Myocyte (in vitro differentiated cells): ENCODE data around the gene LCE1C. TPM values are rescaled to one million over a fixed set of nuclear protein-coding genes. Genes with fewer than 3 reads are reported as not detected.

Source experiments
- DNase-seq: peaks from one replicate; pipeline ENCODE4 v3.0.0-alpha.2; 2012; ENCODE audit warnings: low read depth
- polyA plus RNA-seq: library from polyadenylated mRNA; unstranded; fragments of >200 nt; gene quantifications from one replicate; pipeline ENCODE4 v1.2.1, GENCODE V29; 2012; ENCODE audit warnings: missing spikeins
- total RNA-seq: library from RNA; depleted of rRNA; stranded (reverse); fragments of >200 nt; gene quantifications from 2 replicates; pipeline ENCODE4 v1.2.3, GENCODE V29; 2014

Gene LCE1C
- total RNA-seq = not detected in 2 replicates
- not detected for polyA plus RNA-seq

GRCh38 chr1:152806576-152806975, at the start of gene LCE1C:
Gene LCE1C, minus strand, starts transcription at chr1:152806651. Its CDS starts 1,173 bp downstream, at chr1:152805478.
- DNase-seq = no peak

DNA sequence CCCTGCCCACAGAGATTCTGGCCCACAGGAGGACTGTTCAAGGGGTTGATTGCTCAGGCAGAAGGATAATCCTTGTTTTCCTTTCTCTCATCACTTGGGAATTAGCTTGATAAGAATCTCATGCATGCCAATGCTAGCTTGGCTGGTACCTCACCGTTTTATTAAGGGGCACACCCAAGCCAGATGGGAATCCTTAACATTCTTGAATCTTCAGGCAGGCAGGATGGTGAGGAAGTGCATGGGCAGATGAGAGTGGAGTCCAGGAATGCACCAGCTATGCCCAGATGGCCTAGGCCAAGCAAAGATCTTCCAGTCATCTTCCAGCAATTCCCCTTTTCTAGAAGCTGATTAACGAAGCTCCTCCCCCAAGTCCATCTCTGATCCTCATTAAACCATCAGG, 49.2 kb upstream of the LCE1C start:
- DNase-seq = no peak

GRCh38 chr1:152842556-152842955, 36.1 kb upstream of the LCE1C start, which contains the start of gene LCE6A:
Gene LCE6A, plus strand, starts transcription at chr1:152842856. Its CDS starts 665 bp downstream, at chr1:152843521.
- DNase-seq = no peak

DNA sequence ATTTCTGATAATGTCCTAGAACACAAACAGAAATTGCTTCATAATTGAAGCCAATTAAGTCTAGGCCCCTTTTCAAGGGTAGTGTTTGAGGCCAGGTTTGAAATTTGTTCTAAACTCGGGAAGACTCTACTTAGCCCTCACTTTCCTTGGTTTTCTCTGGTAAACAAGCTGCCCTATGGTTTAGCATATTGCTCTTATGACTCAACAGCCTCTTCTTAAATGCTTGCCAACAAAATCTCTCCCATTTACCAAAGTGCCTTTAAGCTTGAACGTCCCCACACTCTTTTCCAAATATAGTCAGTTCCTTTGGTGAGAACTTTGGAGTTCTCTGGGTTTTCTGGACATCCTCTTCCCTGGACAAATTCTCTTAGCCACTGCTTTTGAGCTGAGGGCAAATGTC, 30.4 kb upstream of the LCE1C start:
- DNase-seq = no peak

DNA sequence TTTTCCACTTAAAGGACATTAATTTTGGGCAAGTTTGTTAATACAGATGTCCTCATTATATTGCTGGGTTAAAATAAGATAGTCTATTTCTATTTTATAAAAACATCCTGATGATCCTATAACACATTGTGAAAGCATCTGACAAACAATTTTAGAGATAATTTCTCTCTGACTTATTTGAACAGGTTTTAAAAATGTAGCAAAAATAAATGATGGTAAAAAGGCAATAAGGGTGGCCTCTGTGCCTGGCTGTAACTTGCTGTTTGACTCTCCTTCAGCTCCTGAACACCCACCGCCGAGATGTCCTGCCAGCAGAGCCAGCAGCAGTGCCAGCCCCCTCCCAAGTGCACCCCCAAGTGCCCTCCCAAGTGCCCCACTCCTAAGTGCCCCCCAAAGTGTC, 20.7 kb upstream of the LCE1C start, which contains the start of gene LCE1A:
LCE1A (plus strand) TSS at position 301 of the 400 bp plus-strand sequence; CDS start at position 301, 0 bp downstream.
- no peak for DNase-seq

GRCh38 chr1:152824964-152825363, 18.5 kb upstream of the LCE1C start:
- DNase-seq = no peak

GRCh38 chr1:152823294-152823693, 16.8 kb upstream of the LCE1C start:
- DNase-seq = no peak

- DNase-seq = no peak
Observed at GRCh38 chr1:152817309-152817708, 10.9 kb upstream of the LCE1C start.

DNA sequence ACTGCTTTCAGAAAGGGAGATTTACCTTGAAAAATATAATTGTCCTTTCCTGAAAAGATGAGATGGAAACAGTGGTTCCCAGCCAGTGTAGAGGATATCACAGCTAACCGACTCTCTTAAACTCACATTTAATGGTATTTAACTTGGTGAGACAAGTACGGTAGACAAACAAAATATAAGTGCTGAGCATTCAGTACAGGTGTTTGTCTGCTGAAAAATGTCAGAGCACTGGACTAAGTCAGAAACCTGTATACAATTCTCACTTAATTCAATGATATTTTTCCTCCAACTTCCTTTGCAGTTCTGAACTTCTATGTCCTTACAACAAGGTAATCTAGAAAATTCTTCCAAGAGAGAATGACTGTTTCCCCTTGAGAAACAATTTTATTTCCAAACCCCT, 5.2 kb upstream of the LCE1C start, which contains the start of gene LCE1B:
LCE1B (plus strand) TSS at position 301 of the 400 bp plus-strand sequence. CDS start 476 bp downstream, outside the sequence.
- DNase-seq = no peak

DNA sequence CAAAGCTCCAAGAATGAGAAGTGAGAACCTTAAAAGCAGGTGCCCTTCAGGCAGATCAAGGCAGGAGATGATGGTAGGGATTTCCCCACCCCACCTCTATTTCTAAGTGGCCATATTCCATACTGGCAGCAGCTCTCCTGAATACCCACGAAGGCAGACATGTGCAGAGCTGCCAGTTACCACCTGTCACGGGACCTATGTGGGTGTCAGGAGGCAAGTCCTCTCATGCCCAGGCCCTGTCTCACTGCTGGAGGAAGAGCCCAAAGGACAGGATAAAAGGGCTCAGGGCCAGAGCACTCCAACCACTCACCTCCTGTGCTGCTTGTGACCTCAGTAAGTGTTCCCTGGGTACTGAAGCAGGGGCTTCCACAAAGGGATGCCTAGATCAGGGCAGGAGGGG, 4.6 kb upstream of the LCE1C start:
- DNase-seq = no peak

DNA sequence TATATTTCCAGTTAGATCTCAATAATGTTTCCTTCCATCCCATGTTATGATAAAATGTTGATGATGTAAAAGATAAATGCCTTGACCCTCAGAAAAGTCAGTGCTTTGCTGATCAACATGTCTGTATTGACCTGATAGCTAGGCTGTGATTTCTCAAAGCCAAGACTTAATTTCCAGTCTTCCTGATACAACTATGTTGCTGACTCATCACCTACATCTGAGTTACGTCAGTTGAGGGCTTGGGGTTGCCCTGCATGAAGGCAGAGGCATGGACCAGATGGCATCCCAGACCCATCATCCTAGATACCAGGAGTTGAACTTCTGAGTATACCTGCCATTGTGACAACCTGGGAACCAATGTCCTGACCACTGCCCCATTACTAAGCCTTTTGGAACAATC, 5.1 kb downstream of the LCE1C start:
- no peak for DNase-seq

DNA sequence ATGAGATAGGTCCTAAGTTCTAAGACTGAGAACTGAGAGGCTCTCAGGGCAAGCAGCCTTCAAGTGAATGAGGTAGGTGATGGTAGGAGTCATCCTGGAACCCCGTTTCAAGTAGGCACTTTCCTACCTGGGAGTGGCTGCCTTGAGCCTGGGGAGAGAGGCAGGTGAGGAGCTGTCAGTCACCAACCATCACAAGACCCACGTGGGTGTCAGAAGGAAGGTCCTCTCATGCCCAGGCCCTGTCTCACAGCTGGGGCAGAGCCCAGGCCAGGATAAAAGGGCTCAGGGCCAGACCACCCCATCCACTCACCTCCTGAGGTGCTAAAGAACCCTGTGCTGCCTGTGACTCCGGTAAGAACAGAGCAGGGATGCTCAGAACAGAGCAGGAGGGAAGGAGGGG, 10.0 kb downstream of the LCE1C start, which contains the start of gene LCE1D:
LCE1D (plus strand) TSS at position 301 of the 400 bp plus-strand sequence. CDS start 1,074 bp downstream, outside the sequence.
- DNase-seq = no peak

DNA sequence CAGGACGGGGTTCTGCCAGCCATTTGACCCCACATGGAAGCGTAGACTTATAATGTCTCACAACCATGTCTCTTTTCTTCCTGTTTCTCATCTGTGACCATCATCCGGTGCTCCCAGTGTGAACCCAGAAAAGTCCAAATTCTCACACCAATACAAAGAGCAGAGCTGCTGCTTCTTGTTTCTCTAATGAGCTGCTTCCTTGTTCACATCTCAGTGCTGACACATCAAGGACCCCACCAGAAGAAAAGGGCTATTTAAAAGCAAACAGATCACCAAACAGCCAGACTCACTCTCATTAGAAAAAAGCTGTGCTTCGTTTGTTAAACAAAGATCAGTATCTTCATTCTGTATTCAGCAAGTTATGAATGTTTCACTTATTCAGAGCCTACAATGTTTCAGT, 10.8 kb downstream of the LCE1C start:
- DNase-seq = no peak

GRCh38 chr1:152786077-152786476, 20.4 kb downstream of the LCE1C start, which contains the start of gene LCE1E:
Gene LCE1E, plus strand, starts transcription at chr1:152786257. Its CDS starts 1,043 bp downstream, at chr1:152787300.
- DNase-seq = no peak

DNA sequence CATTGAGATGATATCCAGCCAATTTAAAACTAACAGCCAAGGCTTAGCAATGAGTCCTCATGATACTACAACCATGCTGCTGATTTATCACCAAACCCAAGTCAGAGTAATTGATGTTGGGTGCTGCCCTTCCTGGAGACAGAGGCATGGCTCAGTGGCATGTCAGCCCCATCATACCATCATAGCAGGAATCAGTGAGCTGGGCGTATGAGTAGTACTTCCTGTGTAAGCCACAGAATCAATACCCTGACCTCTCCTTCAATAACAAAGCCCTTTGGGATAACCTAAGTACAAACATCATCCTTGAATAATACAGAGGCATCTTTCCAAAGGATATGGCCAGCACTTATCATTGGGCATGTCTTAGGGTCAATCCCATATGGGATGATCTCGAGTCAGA, 23.4 kb downstream of the LCE1C start:
- no peak for DNase-seq

GRCh38 chr1:152777510-152778137, 28.8 kb downstream of the LCE1C start:
- DNase-seq = peak; percentile 16

DNA sequence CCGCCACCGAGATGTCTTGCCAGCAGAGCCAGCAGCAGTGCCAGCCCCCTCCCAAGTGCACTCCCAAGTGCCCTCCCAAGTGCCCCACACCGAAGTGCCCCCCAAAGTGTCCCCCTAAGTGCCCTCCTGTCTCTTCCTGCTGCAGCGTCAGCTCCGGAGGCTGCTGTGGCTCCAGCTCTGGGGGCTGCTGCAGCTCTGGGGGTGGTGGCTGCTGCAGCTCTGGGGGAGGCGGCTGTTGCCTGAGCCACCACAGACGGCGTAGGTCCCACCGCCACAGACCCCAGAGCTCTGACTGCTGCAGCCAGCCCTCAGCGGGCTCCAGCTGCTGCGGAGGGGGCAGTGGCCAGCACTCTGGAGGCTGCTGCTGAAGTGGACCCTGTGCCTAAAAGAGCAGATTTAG, 30.1 kb downstream of the LCE1C start:
- no peak for DNase-seq

GRCh38 chr1:152774875-152775274, 31.6 kb downstream of the LCE1C start, which contains the start of gene LCE1F:
Gene LCE1F, plus strand, starts transcription at chr1:152775140. Its CDS starts 1,232 bp downstream, at chr1:152776372.
- no peak for DNase-seq

DNA sequence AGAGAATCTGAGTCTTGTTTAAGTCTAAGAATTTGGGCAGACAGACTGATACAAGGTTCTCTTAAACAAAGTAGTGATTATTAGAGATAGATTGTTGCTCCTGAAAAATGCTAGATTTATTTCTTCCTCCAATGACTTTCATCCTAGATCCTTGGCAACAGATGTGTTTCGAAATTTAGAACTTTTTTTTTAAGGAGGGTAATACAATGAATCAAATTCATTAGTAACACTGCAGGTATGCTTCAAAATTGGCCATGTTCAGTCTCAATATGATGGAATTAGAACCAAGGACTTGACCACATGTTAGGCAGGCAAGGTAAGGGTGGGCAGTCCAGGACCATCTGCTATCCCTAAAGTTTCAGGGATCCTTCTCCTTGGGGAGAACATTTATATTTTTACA, 36.0 kb downstream of the LCE1C start:
- no peak for DNase-seq

DNA sequence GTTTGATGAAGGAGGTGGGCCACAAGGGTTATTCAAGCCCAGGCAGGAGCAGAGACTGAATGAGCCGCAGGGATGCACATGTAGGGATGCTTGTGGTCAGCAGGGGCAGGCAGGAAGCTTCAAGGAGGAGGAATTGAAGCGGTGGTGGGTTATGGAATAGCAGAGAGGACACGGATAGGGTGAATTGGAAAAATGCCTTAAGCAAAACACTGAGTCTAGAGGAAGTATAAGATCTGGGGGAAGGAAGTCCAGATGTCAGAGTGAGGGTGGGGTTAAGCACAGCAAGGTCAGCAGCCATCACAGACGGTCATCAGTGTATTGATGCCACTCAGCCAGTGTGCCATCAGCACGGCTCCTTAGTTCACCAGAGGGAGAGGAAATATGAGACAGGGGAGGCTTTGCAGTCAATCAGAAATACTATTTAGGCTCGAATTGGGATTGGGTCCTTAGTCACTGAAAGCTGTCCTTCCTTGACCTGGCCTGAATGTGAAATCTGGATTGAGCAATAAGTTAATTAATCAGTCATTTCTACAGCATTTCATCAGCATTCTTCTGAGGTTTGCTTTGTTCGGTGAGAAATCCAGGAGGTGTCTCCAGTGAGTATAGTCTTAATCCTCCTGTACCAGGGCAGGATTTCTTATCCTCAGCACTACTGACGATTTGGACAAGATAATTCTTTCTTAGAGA, 37.5 kb downstream of the LCE1C start:
- DNase-seq = no peak

DNA sequence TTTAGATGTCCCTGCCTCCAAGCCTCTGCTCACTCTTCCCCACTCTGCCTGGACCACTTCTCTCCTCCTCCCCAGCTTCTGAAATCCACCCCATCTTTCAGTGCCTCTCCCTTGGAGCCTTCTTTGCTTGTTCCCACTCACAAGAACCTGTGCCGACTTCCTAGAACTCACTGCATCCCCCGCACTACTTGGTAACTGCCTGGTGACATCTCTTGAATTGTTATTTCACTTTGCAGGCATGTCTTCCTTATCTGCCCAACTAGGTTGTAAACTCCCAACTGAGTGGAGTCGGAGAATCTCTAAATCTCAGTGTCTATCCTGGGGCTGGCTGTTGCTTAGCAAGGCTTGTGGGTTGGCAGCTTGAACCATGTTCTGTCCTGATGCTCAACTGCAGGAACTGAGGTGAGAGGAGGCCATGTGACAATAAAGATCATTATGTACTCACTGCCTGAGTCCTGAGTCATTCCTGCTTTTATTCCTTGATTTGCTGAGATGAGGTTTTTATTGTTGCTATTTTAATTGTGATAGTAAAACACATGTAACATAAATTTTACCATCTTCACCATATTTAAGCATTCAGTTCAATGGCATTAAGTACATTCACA, 44.7 kb downstream of the LCE1C start:
- no peak for DNase-seq
